Panc1 (cell line): ENCODE measurements around the gene UBE2V1.

Source experiments
- CTCF ChIP-seq: fragments of 450-650 bp; IDR thresholded peaks from 2 replicates; pipeline ENCODE4 v1.5.1; 2017; ENCODE audit warnings: mild to moderate bottlenecking
- POLR2AphosphoS5 ChIP-seq: IDR thresholded peaks from 2 replicates; pipeline ENCODE4 v1.6.1; 2012; ENCODE audit warnings: mild to moderate bottlenecking, low read depth, low read length, moderate library complexity
- TCF7L2 ChIP-seq: IDR thresholded peaks from 2 replicates; pipeline ENCODE4 v1.6.1; 2011; ENCODE audit warnings: mild to moderate bottlenecking, low read depth, low read length, inconsistent platforms

GRCh38 chr20:50099565-50099991, 13.4 kb downstream of the UBE2V1 start:
- TF ChIP-seq CTCF (no peak), POLR2AphosphoS5 (no peak), TCF7L2 (no peak)
